Measurements from ENCODE around the gene PCSK5. TPM values are rescaled to one million over a fixed set of nuclear protein-coding genes. Genes with fewer than 3 reads are reported as not detected.

PCSK5 gene
- total RNA-seq, 1 donor from 2014 or later: 16.7 TPM

GRCh38 chr9:76365028-76365427, 474.6 kb downstream of the PCSK5 start:
- H3K4me1 ChIP-seq (ENCODE audit: control insufficient read depth in 3 of 3, insufficient read depth in 3 of 3, low read length in 3 of 3): no peaks in the 10 kb centered on the region
- H3K27ac ChIP-seq (ENCODE audit: low read depth, low read length): no peak overlapping the region
- H3K36me3 ChIP-seq (ENCODE audit: control insufficient read depth in 3 of 3, insufficient read depth in 3 of 3, low read length in 3 of 3): no peaks in the 10 kb centered on the region
- H3K4me3 ChIP-seq (ENCODE audit: low read length in 3 of 3): no peak overlapping the region
- H3K9me3 ChIP-seq (ENCODE audit: control insufficient read depth in 3 of 3, low read length in 3 of 3): no peaks in the 10 kb centered on the region
- no peaks in the 10 kb centered on the region for H3K27me3 ChIP-seq (ENCODE audit: control insufficient read depth in 3 of 3, insufficient read depth in 3 of 3, low read length in 3 of 3)
- no peak overlapping the region for H3K9ac ChIP-seq (ENCODE audit: low read depth in 1 of 3, low read length in 3 of 3)

DNA sequence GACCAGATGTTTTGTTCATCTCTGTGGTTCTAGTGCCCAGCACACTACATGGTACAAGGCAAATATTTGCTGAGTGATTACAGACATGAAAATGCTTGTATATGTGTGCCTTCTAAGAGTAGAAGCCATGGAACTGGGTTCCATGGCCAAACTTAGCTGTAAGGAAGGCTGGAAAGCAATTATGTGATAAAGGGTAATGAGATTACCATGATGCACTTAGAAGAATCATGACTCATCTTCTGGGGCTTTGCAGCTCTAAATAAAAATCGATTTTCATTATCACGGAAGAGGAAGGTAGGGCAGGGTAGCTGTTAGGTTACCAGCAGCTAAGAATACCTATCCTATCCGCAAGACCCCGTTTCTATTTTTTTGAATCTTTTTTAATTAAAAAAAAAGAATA, 475.8 kb downstream of the PCSK5 start:
- H3K27me3 ChIP-seq (ENCODE audit: control insufficient read depth in 3 of 3, insufficient read depth in 3 of 3, low read length in 3 of 3): no peaks in the 10 kb centered on the region
- no peak overlapping the region for H3K9ac ChIP-seq (ENCODE audit: low read depth in 1 of 3, low read length in 3 of 3)
- no peaks in the 10 kb centered on the region for H3K9me3 ChIP-seq (ENCODE audit: control insufficient read depth in 3 of 3, low read length in 3 of 3)
- H3K4me3 ChIP-seq (ENCODE audit: low read length in 3 of 3): no peak overlapping the region
- H3K27ac ChIP-seq (ENCODE audit: low read depth, low read length): no peak overlapping the region
- H3K4me1 ChIP-seq (ENCODE audit: control insufficient read depth in 3 of 3, insufficient read depth in 3 of 3, low read length in 3 of 3): no peaks in the 10 kb centered on the region
- H3K36me3 ChIP-seq (ENCODE audit: control insufficient read depth in 3 of 3, insufficient read depth in 3 of 3, low read length in 3 of 3): no peaks in the 10 kb centered on the region

DNA sequence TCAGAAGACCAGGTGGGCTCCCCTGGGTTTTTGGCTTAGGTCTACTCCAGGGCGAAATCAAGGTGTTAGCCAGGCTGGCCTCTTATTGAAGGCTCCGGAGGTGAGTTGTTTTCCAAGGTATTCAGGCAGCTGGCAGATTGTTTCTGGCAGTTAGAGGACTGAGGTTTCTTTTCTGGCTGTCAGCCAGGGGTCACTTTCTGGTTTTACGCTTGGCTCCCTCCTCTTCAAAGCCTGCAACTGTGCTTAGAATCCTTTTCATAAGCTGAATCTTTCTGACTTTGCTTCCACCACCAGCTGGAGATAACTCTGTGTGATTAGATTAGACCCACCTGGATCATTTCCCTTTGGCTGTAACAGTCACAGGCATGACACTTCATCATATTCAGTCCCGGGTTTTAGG, 479.1 kb downstream of the PCSK5 start:
- no peak overlapping the region for H3K27ac ChIP-seq (ENCODE audit: low read depth, low read length)
- no peak overlapping the region for H3K9ac ChIP-seq (ENCODE audit: low read depth in 1 of 3, low read length in 3 of 3)
- H3K4me3 ChIP-seq (ENCODE audit: low read length in 3 of 3): no peak overlapping the region
- H3K9me3 ChIP-seq (ENCODE audit: control insufficient read depth in 3 of 3, low read length in 3 of 3): no peaks in the 10 kb centered on the region
- H3K4me1 ChIP-seq (ENCODE audit: control insufficient read depth in 3 of 3, insufficient read depth in 3 of 3, low read length in 3 of 3): peaks cover 0 to 8% (median 4%) of the 10 kb centered on the region in 3 donors
- no peaks in the 10 kb centered on the region for H3K27me3 ChIP-seq (ENCODE audit: control insufficient read depth in 3 of 3, insufficient read depth in 3 of 3, low read length in 3 of 3)
- H3K36me3 ChIP-seq (ENCODE audit: control insufficient read depth in 3 of 3, insufficient read depth in 3 of 3, low read length in 3 of 3): no peaks in the 10 kb centered on the region

- H3K9me3 ChIP-seq (ENCODE audit: control insufficient read depth in 3 of 3, low read length in 3 of 3): no peaks in the 10 kb centered on the region
- H3K4me3 ChIP-seq (ENCODE audit: low read length in 3 of 3): no peak overlapping the region
- no peaks in the 10 kb centered on the region for H3K36me3 ChIP-seq (ENCODE audit: control insufficient read depth in 3 of 3, insufficient read depth in 3 of 3, low read length in 3 of 3)
- no peak overlapping the region for H3K27ac ChIP-seq (ENCODE audit: low read depth, low read length)
- no peak overlapping the region for H3K9ac ChIP-seq (ENCODE audit: low read depth in 1 of 3, low read length in 3 of 3)
- H3K4me1 ChIP-seq (ENCODE audit: control insufficient read depth in 3 of 3, insufficient read depth in 3 of 3, low read length in 3 of 3): peaks cover 3 to 10% (median 7%) of the 10 kb centered on the region in 3 donors
- no peaks in the 10 kb centered on the region for H3K27me3 ChIP-seq (ENCODE audit: control insufficient read depth in 3 of 3, insufficient read depth in 3 of 3, low read length in 3 of 3)
These were observed 480.0 kb downstream of the PCSK5 start for GRCh38 chr9:76370396-76371023.

DNA sequence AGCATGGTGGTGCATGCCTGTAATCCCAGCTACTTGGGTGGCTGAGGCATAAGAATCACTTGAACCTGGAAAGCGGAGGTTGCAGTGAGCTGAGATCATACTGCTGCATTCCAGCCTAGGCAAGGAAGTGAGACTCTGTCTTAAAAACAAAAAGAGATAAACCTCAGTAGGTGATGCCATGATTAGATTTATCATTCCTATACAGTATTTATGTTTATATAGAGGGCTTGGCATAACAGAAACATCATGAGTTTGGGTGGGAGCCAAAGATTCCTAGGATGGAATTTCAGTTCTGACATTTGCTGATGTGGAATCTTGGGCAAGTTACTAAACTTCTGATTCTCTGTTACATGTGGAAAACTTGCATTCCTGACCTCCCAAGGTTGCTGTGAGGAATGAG, 481.4 kb downstream of the PCSK5 start:
- no peaks in the 10 kb centered on the region for H3K27me3 ChIP-seq (ENCODE audit: control insufficient read depth in 3 of 3, insufficient read depth in 3 of 3, low read length in 3 of 3)
- H3K9ac ChIP-seq (ENCODE audit: low read depth in 1 of 3, low read length in 3 of 3): no peak overlapping the region
- no peaks in the 10 kb centered on the region for H3K9me3 ChIP-seq (ENCODE audit: control insufficient read depth in 3 of 3, low read length in 3 of 3)
- peaks cover 3 to 10% (median 7%) of the 10 kb centered on the region in 3 donors for H3K4me1 ChIP-seq (ENCODE audit: control insufficient read depth in 3 of 3, insufficient read depth in 3 of 3, low read length in 3 of 3)
- H3K4me3 ChIP-seq (ENCODE audit: low read length in 3 of 3): no peak overlapping the region
- no peak overlapping the region for H3K27ac ChIP-seq (ENCODE audit: low read depth, low read length)
- no peaks in the 10 kb centered on the region for H3K36me3 ChIP-seq (ENCODE audit: control insufficient read depth in 3 of 3, insufficient read depth in 3 of 3, low read length in 3 of 3)

- Histone ChIP-seq H3K9ac (ENCODE audit: low read depth in 1 of 3, low read length in 3 of 3) (no peak overlapping the region), H3K4me1 (ENCODE audit: control insufficient read depth in 3 of 3, insufficient read depth in 3 of 3, low read length in 3 of 3) (peaks cover 3 to 10% (median 7%) of the 10 kb centered on the region in 3 donors), H3K36me3 (ENCODE audit: control insufficient read depth in 3 of 3, insufficient read depth in 3 of 3, low read length in 3 of 3) (no peaks in the 10 kb centered on the region)
These were observed 481.9 kb downstream of the PCSK5 start for GRCh38 chr9:76372336-76372735.

DNA sequence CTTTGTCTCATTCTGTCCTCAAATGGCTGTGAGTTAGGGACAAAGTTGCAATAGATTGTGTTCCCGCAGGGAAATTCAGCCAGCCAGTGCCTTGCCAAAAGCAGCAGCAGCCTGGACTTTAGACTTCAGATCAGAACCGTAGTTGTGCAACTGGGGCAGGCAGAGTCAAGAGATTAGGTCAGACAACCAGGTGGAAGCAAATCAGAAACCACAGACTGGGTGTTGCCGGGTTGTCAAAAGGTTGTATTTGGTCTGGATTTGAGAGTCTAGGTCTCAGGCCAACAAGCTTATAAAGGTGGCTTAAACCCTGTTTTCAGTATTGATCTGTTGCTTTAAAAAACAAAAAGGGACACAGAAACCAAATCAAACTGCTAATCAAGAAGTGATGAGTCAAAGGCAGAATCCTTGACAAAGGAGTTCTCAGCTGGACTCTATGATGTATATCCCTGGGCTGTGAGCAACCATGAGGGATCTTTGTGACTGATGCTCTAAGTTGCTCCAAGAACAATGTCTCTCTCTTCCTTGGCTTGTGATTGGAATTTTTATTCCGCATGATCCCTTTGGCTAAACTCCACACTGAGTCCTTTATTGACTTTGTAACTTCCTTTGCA, 482.8 kb downstream of the PCSK5 start:
- no peak overlapping the region for H3K9ac ChIP-seq (ENCODE audit: low read depth in 1 of 3, low read length in 3 of 3)
- H3K4me3 ChIP-seq (ENCODE audit: low read length in 3 of 3): no peak overlapping the region
- H3K27me3 ChIP-seq (ENCODE audit: control insufficient read depth in 3 of 3, insufficient read depth in 3 of 3, low read length in 3 of 3): no peaks in the 10 kb centered on the region
- no peaks in the 10 kb centered on the region for H3K36me3 ChIP-seq (ENCODE audit: control insufficient read depth in 3 of 3, insufficient read depth in 3 of 3, low read length in 3 of 3)
- H3K27ac ChIP-seq (ENCODE audit: low read depth, low read length): no peak overlapping the region
- H3K9me3 ChIP-seq (ENCODE audit: control insufficient read depth in 3 of 3, low read length in 3 of 3): no peaks in the 10 kb centered on the region
- peaks cover 3 to 10% (median 7%) of the 10 kb centered on the region in 3 donors for H3K4me1 ChIP-seq (ENCODE audit: control insufficient read depth in 3 of 3, insufficient read depth in 3 of 3, low read length in 3 of 3)

More at GRCh38 chr9:76372336-76372735, 481.9 kb downstream of the PCSK5 start:
- H3K27me3 ChIP-seq (ENCODE audit: control insufficient read depth in 3 of 3, insufficient read depth in 3 of 3, low read length in 3 of 3): no peaks in the 10 kb centered on the region
- no peaks in the 10 kb centered on the region for H3K9me3 ChIP-seq (ENCODE audit: control insufficient read depth in 3 of 3, low read length in 3 of 3)
- no peak overlapping the region for H3K4me3 ChIP-seq (ENCODE audit: low read length in 3 of 3)
- H3K27ac ChIP-seq (ENCODE audit: low read depth, low read length): no peak overlapping the region

- peaks cover 3 to 10% (median 7%) of the 10 kb centered on the region in 3 donors for H3K4me1 ChIP-seq (ENCODE audit: control insufficient read depth in 3 of 3, insufficient read depth in 3 of 3, low read length in 3 of 3)
- no peaks in the 10 kb centered on the region for H3K9me3 ChIP-seq (ENCODE audit: control insufficient read depth in 3 of 3, low read length in 3 of 3)
- H3K9ac ChIP-seq (ENCODE audit: low read depth in 1 of 3, low read length in 3 of 3): no peak overlapping the region
- H3K27me3 ChIP-seq (ENCODE audit: control insufficient read depth in 3 of 3, insufficient read depth in 3 of 3, low read length in 3 of 3): no peaks in the 10 kb centered on the region
- H3K4me3 ChIP-seq (ENCODE audit: low read length in 3 of 3): no peak overlapping the region
- no peak overlapping the region for H3K27ac ChIP-seq (ENCODE audit: low read depth, low read length)
- H3K36me3 ChIP-seq (ENCODE audit: control insufficient read depth in 3 of 3, insufficient read depth in 3 of 3, low read length in 3 of 3): no peaks in the 10 kb centered on the region
These were observed 483.5 kb downstream of the PCSK5 start for GRCh38 chr9:76373784-76374474.

- no peaks in the 10 kb centered on the region for H3K27me3 ChIP-seq (ENCODE audit: control insufficient read depth in 3 of 3, insufficient read depth in 3 of 3, low read length in 3 of 3)
- no peaks in the 10 kb centered on the region for H3K9me3 ChIP-seq (ENCODE audit: control insufficient read depth in 3 of 3, low read length in 3 of 3)
- no peak overlapping the region for H3K9ac ChIP-seq (ENCODE audit: low read depth in 1 of 3, low read length in 3 of 3)
- peaks cover 3 to 10% (median 7%) of the 10 kb centered on the region in 3 donors for H3K4me1 ChIP-seq (ENCODE audit: control insufficient read depth in 3 of 3, insufficient read depth in 3 of 3, low read length in 3 of 3)
- no peak overlapping the region for H3K27ac ChIP-seq (ENCODE audit: low read depth, low read length)
- H3K4me3 ChIP-seq (ENCODE audit: low read length in 3 of 3): no peak overlapping the region
- no peaks in the 10 kb centered on the region for H3K36me3 ChIP-seq (ENCODE audit: control insufficient read depth in 3 of 3, insufficient read depth in 3 of 3, low read length in 3 of 3)
These were observed 484.5 kb downstream of the PCSK5 start for GRCh38 chr9:76374783-76375559.
